ENCODE results near the gene RALA.
A peak's percentile ranks its signal among the peaks of the same experiment; 100 is the strongest.
"Not testable (repeated sequence)": the region's sequence is repeated elsewhere in the genome, so short reads cannot be mapped to it uniquely, and the experiment has no call there.

Gene RALA

GRCh38 chr7:39732837-39733804, 109.7 kb downstream of the RALA start:
- DNase-seq (ENCODE audit: low read depth) = peak; percentile 98

GRCh38 chr7:39733881-39734632, 110.7 kb downstream of the RALA start:
- no peak for DNase-seq (ENCODE audit: low read depth)

- DNase-seq (ENCODE audit: low read depth) = no peak
These were observed 111.2 kb downstream of the RALA start for GRCh38 chr7:39734633-39735004.

- peak; percentile 17 for DNase-seq (ENCODE audit: low read depth)
These were observed 112.5 kb downstream of the RALA start for GRCh38 chr7:39735903-39736302.

GRCh38 chr7:39741942-39742623, 118.7 kb downstream of the RALA start:
- peak; percentile 43 for DNase-seq (ENCODE audit: low read depth)

GRCh38 chr7:39744620-39745019, 121.2 kb downstream of the RALA start:
- DNase-seq (ENCODE audit: low read depth) = no peak

GRCh38 chr7:39745320-39745719, 121.9 kb downstream of the RALA start:
- no peak for DNase-seq (ENCODE audit: low read depth)

- DNase-seq (ENCODE audit: low read depth) = peak; percentile 20
These were observed 122.9 kb downstream of the RALA start for GRCh38 chr7:39746103-39746819.

- no peak for DNase-seq (ENCODE audit: low read depth)
These were observed 125.8 kb downstream of the RALA start for GRCh38 chr7:39749177-39749576.

GRCh38 chr7:39749717-39750116, 126.3 kb downstream of the RALA start:
- DNase-seq (ENCODE audit: low read depth) = no peak

GRCh38 chr7:39750253-39751077, 127.1 kb downstream of the RALA start:
- no peak for DNase-seq (ENCODE audit: low read depth)

GRCh38 chr7:39753237-39753636, 129.9 kb downstream of the RALA start:
- DNase-seq (ENCODE audit: low read depth) = not testable (repeated sequence)

GRCh38 chr7:39753823-39754325, 130.5 kb downstream of the RALA start:
- no peak for DNase-seq (ENCODE audit: low read depth)

GRCh38 chr7:39754326-39755120, 131.2 kb downstream of the RALA start:
- no peak for DNase-seq (ENCODE audit: low read depth)

- DNase-seq (ENCODE audit: low read depth) = no peak
These were observed 134.2 kb downstream of the RALA start for GRCh38 chr7:39757604-39758003.
